Neural progenitor cell (in vitro differentiated cells): ENCODE data around the gene NEO1. TPM values are rescaled to one million over a fixed set of nuclear protein-coding genes. Genes with fewer than 3 reads are reported as not detected.

Experiments
- DNase-seq: peaks from one replicate; pipeline ENCODE4 v3.0.0-alpha.2; 2016; ENCODE audit warnings: low spot score
- H2AFZ ChIP-seq: fragments of 200-600 bp; sonication (generic); replicated peaks from 2 replicates; pipeline ENCODE4 v1.6.1; 2016; ENCODE audit warnings: antibody characterized with exemption
- H3F3A ChIP-seq: fragments of 200-600 bp; sonication (generic); 2 replicates; pipeline ENCODE4 v1.6.1; 2016; ENCODE audit warnings: antibody characterized with exemption, low read depth
- H3K27ac ChIP-seq: fragments of 200-600 bp; sonication (generic); 2 replicates; pipeline ENCODE4 v1.5.1; 2016; ENCODE audit warnings: mild to moderate bottlenecking
- H3K27me3 ChIP-seq: fragments of 200-600 bp; sonication (generic); 2 replicates; pipeline ENCODE4 v1.6.1; 2016; ENCODE audit warnings: mild to moderate bottlenecking, moderate library complexity
- H3K36me3 ChIP-seq: fragments of 200-600 bp; sonication (generic); 2 replicates; pipeline ENCODE4 v1.5.1; 2016
- H3K4me1 ChIP-seq: fragments of 200-600 bp; sonication (generic); 2 replicates; pipeline ENCODE4 v1.6.1; 2016; ENCODE audit warnings: mixed run types
- H3K4me2 ChIP-seq: fragments of 200-600 bp; sonication (generic); 2 replicates; pipeline ENCODE4 v1.6.1; 2016
- H3K4me3 ChIP-seq: fragments of 200-600 bp; sonication (generic); 2 replicates; pipeline ENCODE4 v1.5.1; 2016
- H3K79me2 ChIP-seq: fragments of 200-600 bp; sonication (generic); 2 replicates; pipeline ENCODE4 v1.6.1; 2016; ENCODE audit warnings: low read depth
- H3K9ac ChIP-seq: fragments of 200-600 bp; sonication (generic); 2 replicates; pipeline ENCODE4 v1.6.1; 2016
- H3K9me3 ChIP-seq: fragments of 200-600 bp; sonication (generic); 2 replicates; pipeline ENCODE4 v1.5.1; 2016; ENCODE audit warnings: low read depth
- H4K20me1 ChIP-seq: fragments of 200-600 bp; sonication (generic); 2 replicates; pipeline ENCODE4 v1.6.1; 2016; ENCODE audit warnings: low read depth
- H3K27ac Mint-ChIP-seq: 3 replicates; pipeline ENCODE4 v1.8.0; 2021; ENCODE audit warnings: mixed read lengths
- H3K27me3 Mint-ChIP-seq: 2 replicates; pipeline ENCODE4 v1.8.0; 2022; ENCODE audit warnings: low read depth, mild to moderate bottlenecking, inconsistent platforms, moderate library complexity, mixed read lengths; ENCODE audit not compliant: insufficient read depth
- H3K36me3 Mint-ChIP-seq: 3 replicates; pipeline ENCODE4 v1.8.0; 2021; ENCODE audit warnings: mixed read lengths
- H3K4me1 Mint-ChIP-seq: 3 replicates; pipeline ENCODE4 v1.8.0; 2021; ENCODE audit warnings: mixed read lengths
- H3K4me3 Mint-ChIP-seq: 3 replicates; pipeline ENCODE4 v1.8.0; 2021; ENCODE audit warnings: mild to moderate bottlenecking, moderate library complexity, mixed read lengths
- H3K9me3 Mint-ChIP-seq: 3 replicates; pipeline ENCODE4 v1.8.0; 2020; ENCODE audit warnings: mixed read lengths
- CTCF ChIP-seq: fragments of 200-600 bp; sonication (generic); IDR thresholded peaks from 2 replicates; pipeline ENCODE4 v1.5.1; 2017; ENCODE audit warnings: antibody characterized with exemption, mild to moderate bottlenecking
- EZH2 ChIP-seq: fragments of 200-600 bp; sonication (generic); IDR thresholded peaks from 2 replicates; pipeline ENCODE4 v1.6.1; 2017; ENCODE audit warnings: antibody characterized with exemption, mild to moderate bottlenecking, moderate library complexity
- EZH2phosphoT487 ChIP-seq: fragments of 200-600 bp; sonication (generic); IDR thresholded peaks from 2 replicates; pipeline ENCODE4 v1.6.1; 2017; ENCODE audit warnings: antibody characterized with exemption
- total RNA-seq: library from RNA; depleted of rRNA; stranded (reverse); fragments of >200 nt; gene quantifications from 2 replicates; pipeline ENCODE4 v1.2.3, GENCODE V29; 2015; ENCODE audit warnings: low replicate concordance

Gene NEO1
- total RNA-seq, 1 donor from 2014 or later, result 77.9 TPM

GRCh38 chr15:73075160-73075859 lies 23.0 kb downstream of the NEO1 start:
- Histone ChIP-seq H3K27ac (no peak overlapping the region), H3K27me3 (no peaks in the 10 kb centered on the region), H3K4me2 (no peak overlapping the region), H4K20me1 (peaks cover 96% of the 10 kb centered on the region), H3K4me3 (no peak overlapping the region), H2AFZ (no peak overlapping the region), H3K36me3 (no peaks in the 10 kb centered on the region), H3F3A (peaks cover 10% of the 10 kb centered on the region), H3K4me1 (peaks cover 20% of the 10 kb centered on the region), H3K79me2 (peaks cover 100% of the 10 kb centered on the region), H3K9me3 (no peaks in the 10 kb centered on the region), H3K9ac (no peak overlapping the region)
- Mint-ChIP-seq H3K4me3 (no peak overlapping the region), H3K36me3 (no peaks in the 10 kb centered on the region), H3K4me1 (peaks cover 4% of the 10 kb centered on the region), H3K9me3 (no peaks in the 10 kb centered on the region), H3K27ac (no peak overlapping the region), H3K27me3 (no peaks in the 10 kb centered on the region)
- TF ChIP-seq CTCF (no peak), EZH2 (no peak), EZH2phosphoT487 (no peak)
- no peak for DNase-seq

GRCh38 chr15:73078291-73078690 lies 26.0 kb downstream of the NEO1 start:
- Mint-ChIP-seq H3K9me3 (no peaks in the 10 kb centered on the region), H3K4me3 (no peak overlapping the region), H3K36me3 (no peaks in the 10 kb centered on the region), H3K27ac (no peak overlapping the region), H3K27me3 (no peaks in the 10 kb centered on the region), H3K4me1 (peaks cover 7% of the 10 kb centered on the region)
- Histone ChIP-seq H3K79me2 (peaks cover 100% of the 10 kb centered on the region), H3K9ac (no peak overlapping the region), H3K4me1 (peaks cover 23% of the 10 kb centered on the region), H3K4me3 (no peak overlapping the region), H3F3A (peaks cover 10% of the 10 kb centered on the region), H4K20me1 (peaks cover 88% of the 10 kb centered on the region), H2AFZ (no peak overlapping the region), H3K27me3 (no peaks in the 10 kb centered on the region), H3K27ac (peak overlapping the region; percentile 30), H3K36me3 (no peaks in the 10 kb centered on the region), H3K4me2 (peak overlapping the region; percentile 36), H3K9me3 (no peaks in the 10 kb centered on the region)
- no peak for DNase-seq
- no peak for TF ChIP-seq CTCF
- no peak for TF ChIP-seq EZH2phosphoT487
- TF ChIP-seq EZH2, result no peak

GRCh38 chr15:73078722-73079121 lies 26.5 kb downstream of the NEO1 start:
- Histone ChIP-seq H3K79me2 (peaks cover 100% of the 10 kb centered on the region), H3K36me3 (no peaks in the 10 kb centered on the region), H4K20me1 (peaks cover 84% of the 10 kb centered on the region), H3F3A (peaks cover 10% of the 10 kb centered on the region), H3K4me1 (peaks cover 23% of the 10 kb centered on the region), H3K4me2 (peak overlapping the region; percentile 36), H3K27ac (peak overlapping the region; percentile 30), H3K4me3 (no peak overlapping the region), H2AFZ (no peak overlapping the region), H3K9ac (no peak overlapping the region), H3K27me3 (no peaks in the 10 kb centered on the region), H3K9me3 (no peaks in the 10 kb centered on the region)
- no peaks in the 10 kb centered on the region for H3K36me3 Mint-ChIP-seq
- no peaks in the 10 kb centered on the region for H3K27me3 Mint-ChIP-seq
- H3K9me3 Mint-ChIP-seq, result no peaks in the 10 kb centered on the region
- H3K4me1 Mint-ChIP-seq, result peaks cover 7% of the 10 kb centered on the region
- TF ChIP-seq CTCF, result no peak
- H3K4me3 Mint-ChIP-seq, result no peak overlapping the region
- H3K27ac Mint-ChIP-seq, result no peak overlapping the region
- peak; percentile 25 for DNase-seq
